Kidney epithelial cell (primary cell): ENCODE data around the gene BRD3. TPM values are rescaled to one million over a fixed set of nuclear protein-coding genes. Genes with fewer than 3 reads are reported as not detected.
"Not testable (repeated sequence)": the region's sequence is repeated elsewhere in the genome, so short reads cannot be mapped to it uniquely, and the experiment has no call there.

Experiments
- DNase-seq: peaks from one replicate; pipeline ENCODE4 v3.0.0-alpha.2; 2010; ENCODE audit warnings: low read depth
- H3K27me3 ChIP-seq: 2 replicates; pipeline ENCODE4 v1.6.0; 2011; ENCODE audit warnings: low read length; ENCODE audit not compliant: control insufficient read depth, insufficient read depth
- H3K36me3 ChIP-seq: 2 replicates; pipeline ENCODE4 v1.5.1; 2011; ENCODE audit warnings: low read length; ENCODE audit not compliant: control insufficient read depth, insufficient read depth
- H3K4me3 ChIP-seq: 2 replicates; pipeline ENCODE4 v1.5.1; 2011; ENCODE audit warnings: low read depth, mild to moderate bottlenecking, control low read depth, low read length
- total RNA-seq: library from RNA; depleted of rRNA; stranded (reverse); fragments of >200 nt; gene quantifications from 2 replicates; pipeline ENCODE4 v1.2.3, GENCODE V29; 2015
- TF ChIP-seq, protein P1 (sequence below): IDR thresholded peaks from 2 replicates; pipeline ENCODE4 v1.5.1; 2011; ENCODE audit warnings: mild to moderate bottlenecking, moderate library complexity, low read length, control low read depth, inconsistent platforms; ENCODE audit not compliant: insufficient read depth, poor library complexity, severe bottlenecking

The BRD3 gene
- total RNA-seq, 1 donor from 2014 or later = 23.3 TPM

DNA sequence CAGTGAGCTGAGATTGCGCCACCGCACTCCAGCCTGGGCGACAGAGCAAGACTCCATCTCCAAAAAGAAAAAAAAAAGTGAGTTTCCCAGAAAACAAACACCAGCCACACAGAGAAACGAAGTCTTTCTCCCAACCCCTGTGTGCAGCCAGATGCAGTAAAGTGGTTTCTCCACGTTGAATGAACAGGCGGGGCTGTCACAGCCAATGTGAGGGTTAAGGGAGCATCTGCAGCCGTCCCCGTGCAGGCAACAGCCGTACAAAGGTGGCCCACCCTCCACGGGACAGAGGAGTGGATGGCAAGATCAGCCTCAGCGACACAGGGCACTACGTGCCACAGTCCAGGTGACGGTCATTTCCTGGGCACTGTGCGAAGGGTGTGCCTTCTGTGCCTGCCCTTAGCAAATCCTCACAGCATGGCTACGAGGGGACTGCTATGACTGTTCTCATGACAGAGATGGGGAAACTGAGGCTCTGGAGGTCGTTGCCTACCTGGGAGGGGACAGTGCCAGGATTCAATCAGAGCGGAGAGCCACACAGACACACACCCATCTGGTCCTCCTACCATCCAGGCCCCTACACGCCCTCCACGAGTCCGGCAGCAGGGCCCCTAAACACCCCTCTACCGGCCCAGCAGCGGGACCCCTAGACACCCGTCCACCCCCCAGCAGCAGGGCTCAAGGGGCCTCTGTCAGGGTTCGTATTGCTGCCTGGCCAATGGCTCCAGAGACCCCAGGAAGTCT, 78.0 kb downstream of the BRD3 start:
- TF ChIP-seq, protein P1, sequence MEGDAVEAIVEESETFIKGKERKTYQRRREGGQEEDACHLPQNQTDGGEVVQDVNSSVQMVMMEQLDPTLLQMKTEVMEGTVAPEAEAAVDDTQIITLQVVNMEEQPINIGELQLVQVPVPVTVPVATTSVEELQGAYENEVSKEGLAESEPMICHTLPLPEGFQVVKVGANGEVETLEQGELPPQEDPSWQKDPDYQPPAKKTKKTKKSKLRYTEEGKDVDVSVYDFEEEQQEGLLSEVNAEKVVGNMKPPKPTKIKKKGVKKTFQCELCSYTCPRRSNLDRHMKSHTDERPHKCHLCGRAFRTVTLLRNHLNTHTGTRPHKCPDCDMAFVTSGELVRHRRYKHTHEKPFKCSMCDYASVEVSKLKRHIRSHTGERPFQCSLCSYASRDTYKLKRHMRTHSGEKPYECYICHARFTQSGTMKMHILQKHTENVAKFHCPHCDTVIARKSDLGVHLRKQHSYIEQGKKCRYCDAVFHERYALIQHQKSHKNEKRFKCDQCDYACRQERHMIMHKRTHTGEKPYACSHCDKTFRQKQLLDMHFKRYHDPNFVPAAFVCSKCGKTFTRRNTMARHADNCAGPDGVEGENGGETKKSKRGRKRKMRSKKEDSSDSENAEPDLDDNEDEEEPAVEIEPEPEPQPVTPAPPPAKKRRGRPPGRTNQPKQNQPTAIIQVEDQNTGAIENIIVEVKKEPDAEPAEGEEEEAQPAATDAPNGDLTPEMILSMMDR = no peak
- Histone ChIP-seq H3K36me3 (no peaks in the 10 kb centered on the region), H3K27me3 (no peaks in the 10 kb centered on the region), H3K4me3 (peak overlapping the region; percentile 78)
- no peak for DNase-seq

DNA sequence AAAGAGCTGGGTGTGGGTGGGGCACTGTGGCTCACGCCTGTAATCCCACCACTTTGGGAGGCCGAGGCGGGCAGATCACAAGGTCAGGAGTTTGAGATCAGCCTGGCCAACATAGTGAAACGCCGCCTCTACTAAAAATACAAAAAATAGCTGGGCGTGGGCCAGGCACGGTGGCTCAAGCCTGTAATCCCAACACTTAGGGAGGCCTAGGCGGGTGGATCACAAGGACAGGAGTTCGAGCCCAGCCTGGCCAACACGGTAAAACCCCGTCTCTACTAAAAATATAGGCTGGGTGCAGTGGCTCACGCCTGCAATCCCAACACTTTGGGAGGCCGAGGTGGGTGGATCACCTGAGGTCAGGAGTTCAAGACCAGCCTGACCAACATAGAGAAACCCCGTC, 79.1 kb downstream of the BRD3 start:
- H3K36me3 ChIP-seq, H3K4me3 ChIP-seq, DNase-seq, H3K27me3 ChIP-seq: not testable (repeated sequence)

DNA sequence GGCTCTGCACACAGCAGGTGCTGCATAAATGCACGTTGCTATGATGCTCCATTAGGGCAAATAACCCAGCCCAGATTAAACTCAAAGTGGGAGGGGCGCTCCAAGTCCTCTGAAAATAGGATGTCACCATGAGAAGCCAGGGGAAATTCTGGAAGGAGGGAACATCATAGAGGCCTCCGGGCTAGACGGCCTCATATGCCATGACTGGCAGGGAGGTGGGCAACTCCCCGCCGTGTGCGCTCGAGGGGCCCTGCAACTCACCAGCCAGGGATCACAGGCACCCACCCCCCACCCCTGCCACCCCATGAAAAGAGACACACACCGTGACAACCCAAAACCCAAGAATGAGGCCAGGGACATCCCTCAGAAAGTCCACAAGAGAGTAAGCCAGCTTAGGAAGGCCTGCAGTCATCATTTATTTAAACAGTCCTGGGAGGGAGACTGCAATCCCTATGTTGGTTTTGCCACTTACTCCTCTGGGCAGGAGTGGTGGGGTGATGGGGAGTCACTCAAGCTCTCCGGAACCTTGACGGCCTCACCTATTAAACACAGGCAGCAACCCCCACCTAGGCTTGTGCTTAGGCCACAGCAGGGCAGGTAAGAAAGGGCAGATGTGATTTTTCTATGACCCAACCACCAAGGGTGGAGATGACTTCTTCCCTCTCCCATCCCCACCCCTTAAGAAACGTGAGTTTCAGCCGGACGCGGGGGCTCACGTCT, 79.7 kb downstream of the BRD3 start:
- Histone ChIP-seq H3K36me3 (no peaks in the 10 kb centered on the region), H3K27me3 (no peaks in the 10 kb centered on the region), H3K4me3 (no peak overlapping the region)
- DNase-seq = no peak
- TF ChIP-seq, protein P1 = no peak

DNA sequence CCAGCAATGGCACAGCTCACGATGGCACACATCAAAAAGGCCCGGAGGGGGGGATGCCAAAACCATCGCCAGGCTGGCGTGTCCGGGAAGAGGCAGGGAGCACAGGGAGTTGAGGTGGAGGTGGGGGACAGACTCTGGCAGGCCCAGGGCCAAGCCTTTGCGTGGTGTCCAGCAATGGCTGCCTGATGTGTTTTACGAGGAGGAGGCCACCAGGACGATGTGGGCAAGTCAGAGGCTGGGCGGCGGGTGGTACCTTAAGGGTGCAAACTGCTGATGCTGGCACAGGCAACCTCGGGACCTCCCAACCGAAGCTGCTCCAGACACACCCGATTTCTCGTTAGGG, 80.4 kb downstream of the BRD3 start:
- no peaks in the 10 kb centered on the region for H3K27me3 ChIP-seq
- TF ChIP-seq, protein P1 = no peak
- H3K4me3 ChIP-seq = no peak overlapping the region
- H3K36me3 ChIP-seq = no peaks in the 10 kb centered on the region
- DNase-seq = no peak

DNA sequence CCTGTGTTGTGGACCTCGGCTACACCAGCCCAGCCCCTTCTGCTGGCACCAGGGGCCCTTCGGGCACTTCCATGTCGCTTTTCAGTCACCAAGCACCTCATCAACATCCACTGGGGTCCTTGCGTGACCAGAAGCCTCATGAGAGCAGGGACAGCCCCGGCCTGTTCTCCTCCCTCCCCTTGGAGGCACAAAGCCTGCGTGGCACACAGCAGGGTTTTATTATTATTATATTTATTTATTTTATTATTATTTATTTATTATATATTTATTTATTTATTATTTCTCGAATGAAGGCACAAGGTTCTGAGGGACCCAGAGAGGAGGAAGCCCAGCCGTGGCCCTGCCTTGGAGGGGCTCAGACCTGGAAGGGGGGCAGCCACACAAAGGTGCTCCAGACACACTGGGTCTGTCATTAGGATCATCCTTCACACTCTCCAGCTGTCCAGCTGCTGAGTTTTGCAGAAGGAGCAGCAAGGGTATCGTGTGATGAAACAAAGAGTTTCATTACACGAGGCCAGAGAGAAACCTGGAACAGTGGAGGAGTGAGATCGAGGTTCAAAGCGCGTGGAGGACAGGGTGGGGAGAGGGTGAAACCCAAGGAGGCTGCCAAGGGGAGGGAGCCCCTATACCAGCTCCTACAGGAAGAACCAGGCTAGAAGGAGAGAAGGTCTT, 80.9 kb downstream of the BRD3 start:
- Histone ChIP-seq H3K27me3 (no peaks in the 10 kb centered on the region), H3K4me3 (no peak overlapping the region), H3K36me3 (no peaks in the 10 kb centered on the region)
- TF ChIP-seq, protein P1 = no peak
- DNase-seq = no peak

DNA sequence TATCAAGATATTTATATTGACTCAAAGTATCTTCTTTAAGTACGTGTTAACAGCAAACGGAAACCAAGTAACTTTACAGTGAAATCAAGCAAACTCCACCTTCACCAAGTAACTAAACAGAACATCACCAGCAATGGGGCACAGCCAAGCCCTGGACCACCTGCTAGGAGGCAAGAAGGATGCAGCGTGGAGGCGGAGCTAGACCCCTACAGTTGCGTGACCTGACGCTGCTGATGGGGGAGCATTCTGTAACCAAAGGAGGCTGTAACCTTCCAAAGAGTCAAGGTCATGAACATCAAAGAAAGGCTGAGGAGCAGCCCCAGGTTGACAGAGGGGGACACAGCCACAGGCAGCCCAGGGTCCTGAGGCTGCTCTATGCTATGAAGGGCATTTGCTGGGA, 81.8 kb downstream of the BRD3 start:
- TF ChIP-seq, protein P1 = no peak
- H3K4me3 ChIP-seq = no peak overlapping the region
- H3K27me3 ChIP-seq = no peaks in the 10 kb centered on the region
- no peak for DNase-seq
- no peaks in the 10 kb centered on the region for H3K36me3 ChIP-seq
